GM23338 (cell line): ENCODE data around the gene KCNK3. TPM values are rescaled to one million over a fixed set of nuclear protein-coding genes. Genes with fewer than 3 reads are reported as not detected.

Source experiments
- ATAC-seq: fragments of 200-7000 bp; cut with Tn5 transposase; 3 replicates; pipeline ENCODE4 v1.9.1; 2020
- DNase-seq: peaks from one replicate; pipeline ENCODE4 v3.0.0-alpha.2; 2015; ENCODE audit warnings: low spot score
- H2AFZ ChIP-seq: fragments of 200-600 bp; sonication (generic); 2 replicates; pipeline ENCODE4 v1.8.0; 2016; ENCODE audit warnings: antibody characterized with exemption, mild to moderate bottlenecking, moderate library complexity
- H3F3A ChIP-seq: fragments of 200-600 bp; sonication (generic); replicated peaks from 2 replicates; pipeline ENCODE4 v1.8.0; 2017; ENCODE audit warnings: antibody characterized with exemption, mixed run types, low read depth
- H3K27ac ChIP-seq: fragments of 200-600 bp; sonication (generic); 2 replicates; pipeline ENCODE4 v1.6.1; 2016; ENCODE audit warnings: low read depth
- H3K27me3 ChIP-seq: fragments of 200-600 bp; sonication (generic); 2 replicates; pipeline ENCODE4 v1.8.0; 2016; ENCODE audit warnings: mild to moderate bottlenecking, mixed run types, moderate library complexity; ENCODE audit not compliant: insufficient read depth
- H3K36me3 ChIP-seq: fragments of 200-600 bp; sonication (generic); 2 replicates; pipeline ENCODE4 v1.8.0; 2016; ENCODE audit warnings: mild to moderate bottlenecking; ENCODE audit not compliant: insufficient read depth
- H3K4me1 ChIP-seq: fragments of 200-600 bp; sonication (generic); 2 replicates; pipeline ENCODE4 v1.8.0; 2016; ENCODE audit warnings: mild to moderate bottlenecking, moderate library complexity; ENCODE audit not compliant: insufficient read depth
- H3K4me2 ChIP-seq: fragments of 200-600 bp; sonication (generic); 2 replicates; pipeline ENCODE4 v1.7.1; 2017; ENCODE audit warnings: mixed run types
- H3K4me3 ChIP-seq: fragments of 200-600 bp; sonication (generic); 2 replicates; pipeline ENCODE4 v1.6.1; 2016; ENCODE audit warnings: mixed run types
- H3K79me2 ChIP-seq: fragments of 200-600 bp; sonication (generic); replicated peaks from 2 replicates; pipeline ENCODE4 v1.8.0; 2017; ENCODE audit warnings: mild to moderate bottlenecking; ENCODE audit not compliant: insufficient read depth
- H3K9me2 ChIP-seq: fragments of 200-600 bp; sonication (generic); 2 replicates; pipeline ENCODE4 v1.8.0; 2017; ENCODE audit not compliant: insufficient read depth
- H4K20me1 ChIP-seq: fragments of 200-600 bp; sonication (generic); replicated peaks from 2 replicates; pipeline ENCODE4 v1.8.0; 2017; ENCODE audit warnings: mild to moderate bottlenecking; ENCODE audit not compliant: insufficient read depth
- H3K27ac Mint-ChIP-seq: 2 replicates; pipeline ENCODE4 v1.8.0; 2020; ENCODE audit warnings: inconsistent platforms, mild to moderate bottlenecking, moderate library complexity, mixed read lengths
- H3K27me3 Mint-ChIP-seq: 3 replicates; pipeline ENCODE4 v1.8.0; 2022; ENCODE audit warnings: low read depth, mild to moderate bottlenecking, moderate library complexity, mixed read lengths, inconsistent platforms; ENCODE audit not compliant: insufficient read depth, poor library complexity
- H3K36me3 Mint-ChIP-seq: 3 replicates; pipeline ENCODE4 v1.8.0; 2021; ENCODE audit warnings: low read depth, mild to moderate bottlenecking, inconsistent platforms, moderate library complexity, mixed read lengths
- H3K4me1 Mint-ChIP-seq: 3 replicates; pipeline ENCODE4 v1.8.0; 2020; ENCODE audit warnings: mild to moderate bottlenecking, inconsistent platforms, mixed read lengths
- H3K4me3 Mint-ChIP-seq: 3 replicates; pipeline ENCODE4 v1.8.0; 2021; ENCODE audit warnings: moderate library complexity, mild to moderate bottlenecking, inconsistent platforms, mixed read lengths
- H3K9me3 Mint-ChIP-seq: 3 replicates; pipeline ENCODE4 v1.8.0; 2020; ENCODE audit warnings: moderate library complexity, mild to moderate bottlenecking, inconsistent platforms, mixed read lengths
- CREB1 ChIP-seq: fragments of 250-450 bp; sonication (Bioruptor Pico); IDR thresholded peaks from 2 replicates; pipeline ENCODE4 v1.5.0; 2020; ENCODE audit warnings: low read depth, mild to moderate bottlenecking, moderate library complexity
- EZH2 ChIP-seq: fragments of 200-600 bp; sonication (generic); IDR thresholded peaks from one replicate; pipeline ENCODE4 v1.8.0; 2017; ENCODE audit warnings: antibody characterized with exemption, mild to moderate bottlenecking, low read depth; ENCODE audit not compliant: unreplicated experiment
- EZH2phosphoT487 ChIP-seq: fragments of 200-600 bp; sonication (generic); IDR thresholded peaks from one replicate; pipeline ENCODE4 v1.8.1; 2018; ENCODE audit warnings: antibody characterized with exemption; ENCODE audit not compliant: unreplicated experiment
- JUNB ChIP-seq: IDR thresholded peaks from one replicate; pipeline ENCODE4 v1.6.1; 2016; ENCODE audit warnings: antibody characterized with exemption; ENCODE audit not compliant: unreplicated experiment
- NANOG ChIP-seq: IDR thresholded peaks from 2 replicates; pipeline ENCODE4 v1.6.1; 2016; ENCODE audit warnings: antibody characterized with exemption, borderline replicate concordance
- POLR2AphosphoS5 ChIP-seq: IDR thresholded peaks from 2 replicates; pipeline ENCODE4 v1.6.1; 2016; ENCODE audit warnings: antibody characterized with exemption, low read depth
- STAT1 ChIP-seq: IDR thresholded peaks from one replicate; pipeline ENCODE4 v1.6.1; 2016; ENCODE audit warnings: antibody characterized with exemption; ENCODE audit not compliant: unreplicated experiment
- ZNF114 ChIP-seq: fragments of 250-450 bp; sonication (Bioruptor Pico); IDR thresholded peaks from 2 replicates; pipeline ENCODE4 v1.5.0; 2020; ENCODE audit warnings: mild to moderate bottlenecking, moderate library complexity
- polyA plus RNA-seq: library from polyadenylated mRNA; unstranded; fragments of >200 nt; fragmentation: Nextera tagmentation; extraction: Ambion mirVana; gene quantifications from 2 replicates; pipeline ENCODE4 v1.2.1, GENCODE V29; 2016
- total RNA-seq: library from RNA; depleted of rRNA; stranded (reverse); fragments of >200 nt; shearing (Covaris generic); gene quantifications from 2 replicates; pipeline ENCODE4 v1.2.3, GENCODE V29; 2014
- TF ChIP-seq, protein P1 (sequence below): fragments of 250-450 bp; sonication (Bioruptor Pico); IDR thresholded peaks from 2 replicates; pipeline ENCODE4 v1.5.0; 2020; ENCODE audit warnings: mild to moderate bottlenecking, moderate library complexity
- TF ChIP-seq, protein P2 (sequence below): IDR thresholded peaks from one replicate; pipeline ENCODE4 v1.6.1; 2018; ENCODE audit warnings: antibody characterized with exemption; ENCODE audit not compliant: unreplicated experiment
- TF ChIP-seq, protein P3 (sequence below), 2 experiments: fragments of 200-600 bp in 1 of 2; sonication (generic) in 1 of 2; conservative IDR thresholded peaks; 2 replicates each; pipeline versions ENCODE4 v1.5.1 to v1.6.1; 2016 to 2017; ENCODE audit warnings: antibody characterized with exemption in 2 of 2, low read depth in 2 of 2, mild to moderate bottlenecking in 2 of 2, moderate library complexity in 1 of 2

Gene KCNK3
- total and polyA plus RNA-seq, 2 experiments from 2014 or later: not detected

DNA sequence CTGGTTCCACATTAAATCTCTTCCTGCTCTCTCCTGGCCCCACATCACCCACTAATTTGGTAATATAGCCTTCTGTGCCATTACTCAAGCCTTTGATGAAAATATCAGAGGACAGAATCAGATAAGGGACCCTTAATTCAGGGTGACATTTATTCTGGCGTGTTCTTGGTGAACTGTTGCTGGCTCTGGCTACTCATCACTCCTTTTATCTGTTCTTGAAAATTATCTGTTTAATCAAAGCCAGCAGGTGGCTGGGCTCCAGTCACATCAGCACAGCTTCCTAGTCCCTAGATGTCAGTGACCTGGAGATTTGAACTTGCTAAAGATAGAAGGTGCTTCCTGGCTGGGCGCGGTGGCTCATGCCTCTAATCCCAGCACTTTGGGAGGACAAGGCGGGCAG, 44.7 kb downstream of the KCNK3 start (continued):
- TF ChIP-seq, protein P1, sequence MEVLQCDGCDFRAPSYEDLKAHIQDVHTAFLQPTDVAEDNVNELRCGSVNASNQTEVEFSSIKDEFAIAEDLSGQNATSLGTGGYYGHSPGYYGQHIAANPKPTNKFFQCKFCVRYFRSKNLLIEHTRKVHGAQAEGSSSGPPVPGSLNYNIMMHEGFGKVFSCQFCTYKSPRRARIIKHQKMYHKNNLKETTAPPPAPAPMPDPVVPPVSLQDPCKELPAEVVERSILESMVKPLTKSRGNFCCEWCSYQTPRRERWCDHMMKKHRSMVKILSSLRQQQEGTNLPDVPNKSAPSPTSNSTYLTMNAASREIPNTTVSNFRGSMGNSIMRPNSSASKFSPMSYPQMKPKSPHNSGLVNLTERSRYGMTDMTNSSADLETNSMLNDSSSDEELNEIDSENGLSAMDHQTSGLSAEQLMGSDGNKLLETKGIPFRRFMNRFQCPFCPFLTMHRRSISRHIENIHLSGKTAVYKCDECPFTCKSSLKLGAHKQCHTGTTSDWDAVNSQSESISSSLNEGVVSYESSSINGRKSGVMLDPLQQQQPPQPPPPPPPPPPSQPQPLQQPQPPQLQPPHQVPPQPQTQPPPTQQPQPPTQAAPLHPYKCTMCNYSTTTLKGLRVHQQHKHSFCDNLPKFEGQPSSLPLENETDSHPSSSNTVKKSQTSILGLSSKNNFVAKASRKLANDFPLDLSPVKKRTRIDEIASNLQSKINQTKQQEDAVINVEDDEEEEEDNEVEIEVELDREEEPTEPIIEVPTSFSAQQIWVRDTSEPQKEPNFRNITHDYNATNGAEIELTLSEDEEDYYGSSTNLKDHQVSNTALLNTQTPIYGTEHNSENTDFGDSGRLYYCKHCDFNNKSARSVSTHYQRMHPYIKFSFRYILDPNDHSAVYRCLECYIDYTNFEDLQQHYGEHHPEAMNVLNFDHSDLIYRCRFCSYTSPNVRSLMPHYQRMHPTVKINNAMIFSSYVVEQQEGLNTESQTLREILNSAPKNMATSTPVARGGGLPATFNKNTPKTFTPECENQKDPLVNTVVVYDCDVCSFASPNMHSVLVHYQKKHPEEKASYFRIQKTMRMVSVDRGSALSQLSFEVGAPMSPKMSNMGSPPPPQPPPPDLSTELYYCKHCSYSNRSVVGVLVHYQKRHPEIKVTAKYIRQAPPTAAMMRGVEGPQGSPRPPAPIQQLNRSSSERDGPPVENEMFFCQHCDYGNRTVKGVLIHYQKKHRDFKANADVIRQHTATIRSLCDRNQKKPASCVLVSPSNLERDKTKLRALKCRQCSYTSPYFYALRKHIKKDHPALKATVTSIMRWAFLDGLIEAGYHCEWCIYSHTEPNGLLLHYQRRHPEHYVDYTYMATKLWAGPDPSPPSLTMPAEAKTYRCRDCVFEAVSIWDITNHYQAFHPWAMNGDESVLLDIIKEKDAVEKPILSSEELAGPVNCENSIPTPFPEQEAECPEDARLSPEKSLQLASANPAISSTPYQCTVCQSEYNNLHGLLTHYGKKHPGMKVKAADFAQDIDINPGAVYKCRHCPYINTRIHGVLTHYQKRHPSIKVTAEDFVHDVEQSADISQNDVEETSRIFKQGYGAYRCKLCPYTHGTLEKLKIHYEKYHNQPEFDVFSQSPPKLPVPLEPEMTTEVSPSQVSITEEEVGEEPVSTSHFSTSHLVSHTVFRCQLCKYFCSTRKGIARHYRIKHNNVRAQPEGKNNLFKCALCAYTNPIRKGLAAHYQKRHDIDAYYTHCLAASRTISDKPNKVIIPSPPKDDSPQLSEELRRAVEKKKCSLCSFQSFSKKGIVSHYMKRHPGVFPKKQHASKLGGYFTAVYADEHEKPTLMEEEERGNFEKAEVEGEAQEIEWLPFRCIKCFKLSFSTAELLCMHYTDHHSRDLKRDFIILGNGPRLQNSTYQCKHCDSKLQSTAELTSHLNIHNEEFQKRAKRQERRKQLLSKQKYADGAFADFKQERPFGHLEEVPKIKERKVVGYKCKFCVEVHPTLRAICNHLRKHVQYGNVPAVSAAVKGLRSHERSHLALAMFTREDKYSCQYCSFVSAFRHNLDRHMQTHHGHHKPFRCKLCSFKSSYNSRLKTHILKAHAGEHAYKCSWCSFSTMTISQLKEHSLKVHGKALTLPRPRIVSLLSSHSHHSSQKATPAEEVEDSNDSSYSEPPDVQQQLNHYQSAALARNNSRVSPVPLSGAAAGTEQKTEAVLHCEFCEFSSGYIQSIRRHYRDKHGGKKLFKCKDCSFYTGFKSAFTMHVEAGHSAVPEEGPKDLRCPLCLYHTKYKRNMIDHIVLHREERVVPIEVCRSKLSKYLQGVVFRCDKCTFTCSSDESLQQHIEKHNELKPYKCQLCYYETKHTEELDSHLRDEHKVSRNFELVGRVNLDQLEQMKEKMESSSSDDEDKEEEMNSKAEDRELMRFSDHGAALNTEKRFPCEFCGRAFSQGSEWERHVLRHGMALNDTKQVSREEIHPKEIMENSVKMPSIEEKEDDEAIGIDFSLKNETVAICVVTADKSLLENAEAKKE (CRISPR knock-in tag): no peak
- TF ChIP-seq EZH2: no peak
- TF ChIP-seq, protein P2, sequence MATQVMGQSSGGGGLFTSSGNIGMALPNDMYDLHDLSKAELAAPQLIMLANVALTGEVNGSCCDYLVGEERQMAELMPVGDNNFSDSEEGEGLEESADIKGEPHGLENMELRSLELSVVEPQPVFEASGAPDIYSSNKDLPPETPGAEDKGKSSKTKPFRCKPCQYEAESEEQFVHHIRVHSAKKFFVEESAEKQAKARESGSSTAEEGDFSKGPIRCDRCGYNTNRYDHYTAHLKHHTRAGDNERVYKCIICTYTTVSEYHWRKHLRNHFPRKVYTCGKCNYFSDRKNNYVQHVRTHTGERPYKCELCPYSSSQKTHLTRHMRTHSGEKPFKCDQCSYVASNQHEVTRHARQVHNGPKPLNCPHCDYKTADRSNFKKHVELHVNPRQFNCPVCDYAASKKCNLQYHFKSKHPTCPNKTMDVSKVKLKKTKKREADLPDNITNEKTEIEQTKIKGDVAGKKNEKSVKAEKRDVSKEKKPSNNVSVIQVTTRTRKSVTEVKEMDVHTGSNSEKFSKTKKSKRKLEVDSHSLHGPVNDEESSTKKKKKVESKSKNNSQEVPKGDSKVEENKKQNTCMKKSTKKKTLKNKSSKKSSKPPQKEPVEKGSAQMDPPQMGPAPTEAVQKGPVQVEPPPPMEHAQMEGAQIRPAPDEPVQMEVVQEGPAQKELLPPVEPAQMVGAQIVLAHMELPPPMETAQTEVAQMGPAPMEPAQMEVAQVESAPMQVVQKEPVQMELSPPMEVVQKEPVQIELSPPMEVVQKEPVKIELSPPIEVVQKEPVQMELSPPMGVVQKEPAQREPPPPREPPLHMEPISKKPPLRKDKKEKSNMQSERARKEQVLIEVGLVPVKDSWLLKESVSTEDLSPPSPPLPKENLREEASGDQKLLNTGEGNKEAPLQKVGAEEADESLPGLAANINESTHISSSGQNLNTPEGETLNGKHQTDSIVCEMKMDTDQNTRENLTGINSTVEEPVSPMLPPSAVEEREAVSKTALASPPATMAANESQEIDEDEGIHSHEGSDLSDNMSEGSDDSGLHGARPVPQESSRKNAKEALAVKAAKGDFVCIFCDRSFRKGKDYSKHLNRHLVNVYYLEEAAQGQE: no peak
- no peak for TF ChIP-seq EZH2phosphoT487

DNA sequence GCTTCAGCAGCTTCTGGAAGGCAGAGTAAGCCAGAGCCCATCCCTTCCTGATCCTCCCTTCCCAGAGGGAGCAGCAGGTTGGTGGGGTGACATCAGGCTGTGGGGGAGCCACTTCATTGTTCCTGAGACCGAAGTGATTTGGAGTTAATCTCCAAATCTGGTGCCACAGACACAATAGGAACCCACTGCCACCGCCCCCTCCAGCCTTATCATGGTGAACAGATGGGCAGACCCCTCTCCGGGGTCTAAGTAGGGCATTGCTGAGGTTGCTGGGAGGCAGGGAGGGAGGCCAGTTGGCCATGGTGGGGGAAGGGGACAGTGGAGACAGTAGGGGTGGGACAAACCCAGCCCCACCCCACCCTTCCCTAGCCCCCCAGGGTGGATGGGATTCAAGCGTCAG, 46.0 kb downstream of the KCNK3 start:
- no peaks in the 10 kb centered on the region for H3K9me3 Mint-ChIP-seq
- Histone ChIP-seq H3K27ac (no peak overlapping the region), H3K79me2 (no peaks in the 10 kb centered on the region), H3K4me2 (no peak overlapping the region), H3K27me3 (no peaks in the 10 kb centered on the region), H4K20me1 (no peaks in the 10 kb centered on the region), H3K36me3 (no peaks in the 10 kb centered on the region), H3F3A (no peaks in the 10 kb centered on the region), H3K9me2 (no peaks in the 10 kb centered on the region), H3K4me3 (no peak overlapping the region), H2AFZ (no peak overlapping the region), H3K4me1 (no peaks in the 10 kb centered on the region)
- H3K4me1 Mint-ChIP-seq: peaks cover 7% of the 10 kb centered on the region
- no peak for ATAC-seq
- no peak for DNase-seq
- peaks cover 4% of the 10 kb centered on the region for H3K27me3 Mint-ChIP-seq
- no peak overlapping the region for H3K4me3 Mint-ChIP-seq
- H3K36me3 Mint-ChIP-seq: no peaks in the 10 kb centered on the region
- no peak overlapping the region for H3K27ac Mint-ChIP-seq
- TF ChIP-seq STAT1 (no peak), JUNB (no peak), NANOG (no peak), POLR2AphosphoS5 (no peak), ZNF114 (no peak), CREB1 (no peak)
- TF ChIP-seq, protein P3, sequence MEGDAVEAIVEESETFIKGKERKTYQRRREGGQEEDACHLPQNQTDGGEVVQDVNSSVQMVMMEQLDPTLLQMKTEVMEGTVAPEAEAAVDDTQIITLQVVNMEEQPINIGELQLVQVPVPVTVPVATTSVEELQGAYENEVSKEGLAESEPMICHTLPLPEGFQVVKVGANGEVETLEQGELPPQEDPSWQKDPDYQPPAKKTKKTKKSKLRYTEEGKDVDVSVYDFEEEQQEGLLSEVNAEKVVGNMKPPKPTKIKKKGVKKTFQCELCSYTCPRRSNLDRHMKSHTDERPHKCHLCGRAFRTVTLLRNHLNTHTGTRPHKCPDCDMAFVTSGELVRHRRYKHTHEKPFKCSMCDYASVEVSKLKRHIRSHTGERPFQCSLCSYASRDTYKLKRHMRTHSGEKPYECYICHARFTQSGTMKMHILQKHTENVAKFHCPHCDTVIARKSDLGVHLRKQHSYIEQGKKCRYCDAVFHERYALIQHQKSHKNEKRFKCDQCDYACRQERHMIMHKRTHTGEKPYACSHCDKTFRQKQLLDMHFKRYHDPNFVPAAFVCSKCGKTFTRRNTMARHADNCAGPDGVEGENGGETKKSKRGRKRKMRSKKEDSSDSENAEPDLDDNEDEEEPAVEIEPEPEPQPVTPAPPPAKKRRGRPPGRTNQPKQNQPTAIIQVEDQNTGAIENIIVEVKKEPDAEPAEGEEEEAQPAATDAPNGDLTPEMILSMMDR (conservative IDR thresholded peaks at IDR 0.05; ENCODE audit: low read depth in 2 of 2): no peak
- TF ChIP-seq, protein P2: no peak
